SU-DHL-6 (cell line): ENCODE measurements around the gene TREX2.

Source experiments
- H2AFZ ChIP-seq: fragments of 200-600 bp; sonication (generic); 2 replicates; pipeline ENCODE4 v1.6.1; 2014; ENCODE audit warnings: low read depth, mild to moderate bottlenecking, moderate library complexity, mixed read lengths, antibody characterized with exemption, low read length; ENCODE audit not compliant: severe bottlenecking
- H3F3A ChIP-seq: fragments of 200-600 bp; shearing (Covaris generic); 2 replicates; pipeline ENCODE4 v1.6.0; 2016; ENCODE audit warnings: antibody characterized with exemption, mild to moderate bottlenecking; ENCODE audit not compliant: insufficient read depth
- H3K27ac ChIP-seq: fragments of 200-600 bp; sonication (generic); 2 replicates; pipeline ENCODE4 v1.5.1; 2016; ENCODE audit warnings: low read depth, mild to moderate bottlenecking, low read length, moderate library complexity, mixed read lengths
- H3K27me3 ChIP-seq: fragments of 200-600 bp; sonication (generic), shearing (Covaris generic); 2 replicates; pipeline ENCODE4 v1.6.0; 2014; ENCODE audit warnings: mild to moderate bottlenecking, low read length
- H3K36me3 ChIP-seq: fragments of 200-600 bp; sonication (generic); 2 replicates; pipeline ENCODE4 v1.6.1; 2014; ENCODE audit warnings: mild to moderate bottlenecking, low read length, mixed read lengths
- H3K4me2 ChIP-seq: fragments of 300-600, 200-600 bp; shearing (Covaris generic), sonication (generic); 2 replicates; pipeline ENCODE4 v1.6.0; 2014; ENCODE audit warnings: low read length, low read depth, mild to moderate bottlenecking; ENCODE audit not compliant: poor library complexity, severe bottlenecking
- H3K4me3 ChIP-seq: fragments of 200-600 bp; sonication (generic); 2 replicates; pipeline ENCODE4 v1.5.1; 2014; ENCODE audit warnings: antibody characterized with exemption, low read length, mild to moderate bottlenecking, mixed read lengths; ENCODE audit not compliant: insufficient read depth, poor library complexity, severe bottlenecking
- H3K79me2 ChIP-seq: fragments of 200-600 bp; sonication (generic); 2 replicates; pipeline ENCODE4 v1.6.1; 2014; ENCODE audit warnings: mild to moderate bottlenecking, low read length, moderate library complexity; ENCODE audit not compliant: insufficient read depth
- H3K9ac ChIP-seq: fragments of 200-600 bp; sonication (generic); 2 replicates; pipeline ENCODE4 v1.7.0; 2014; ENCODE audit warnings: mild to moderate bottlenecking, low read length
- H3K9me2 ChIP-seq: fragments of 200-600 bp; sonication (generic); replicated peaks from 2 replicates; pipeline ENCODE4 v1.6.1; 2014; ENCODE audit warnings: low read length; ENCODE audit not compliant: insufficient read depth
- H3K9me3 ChIP-seq: fragments of 200-600 bp; sonication (generic); 2 replicates; pipeline ENCODE4 v1.6.1; 2014; ENCODE audit warnings: low read length, mixed read lengths; ENCODE audit not compliant: insufficient read depth
- H4K20me1 ChIP-seq: fragments of 200-600 bp; sonication (generic); 2 replicates; pipeline ENCODE4 v1.6.1; 2014; ENCODE audit warnings: low read depth, mild to moderate bottlenecking, antibody characterized with exemption, low read length, moderate library complexity, mixed read lengths
- CTCF ChIP-seq: fragments of 200-600 bp; sonication (generic); IDR thresholded peaks from one replicate; pipeline ENCODE4 v1.5.1; 2017; ENCODE audit warnings: antibody characterized with exemption, mild to moderate bottlenecking, low read length, moderate library complexity; ENCODE audit not compliant: insufficient read depth, poor library complexity, severe bottlenecking
- EZH2phosphoT487 ChIP-seq: fragments of 200-600 bp; sonication (generic), shearing (Covaris generic); conservative IDR thresholded peaks from 2 replicates; pipeline ENCODE4 v1.6.1; 2018; ENCODE audit warnings: mild to moderate bottlenecking, antibody characterized with exemption, low read length, moderate library complexity, mixed read lengths

Gene TREX2

GRCh38 chrX:153460826-153461225 lies 15.0 kb upstream of the TREX2 start:
- H3K36me3 ChIP-seq = no peaks in the 10 kb centered on the region
- H3K4me2 ChIP-seq = no peak overlapping the region
- H3K79me2 ChIP-seq = no peaks in the 10 kb centered on the region
- no peaks in the 10 kb centered on the region for H3F3A ChIP-seq
- no peak overlapping the region for H3K9ac ChIP-seq
- TF ChIP-seq EZH2phosphoT487 = no peak
- peak; percentile 81 for TF ChIP-seq CTCF
- H3K27ac ChIP-seq = no peak overlapping the region
- no peaks in the 10 kb centered on the region for H3K9me2 ChIP-seq
- no peak overlapping the region for H3K4me3 ChIP-seq
- H3K27me3 ChIP-seq = no peaks in the 10 kb centered on the region
- no peak overlapping the region for H2AFZ ChIP-seq
- no peaks in the 10 kb centered on the region for H3K9me3 ChIP-seq
- H4K20me1 ChIP-seq = no peaks in the 10 kb centered on the region

GRCh38 chrX:153459986-153460385 lies 14.1 kb upstream of the TREX2 start:
- Histone ChIP-seq H4K20me1 (no peaks in the 10 kb centered on the region), H3K27ac (no peak overlapping the region), H3K27me3 (no peaks in the 10 kb centered on the region), H3K9ac (no peak overlapping the region), H3K9me3 (no peaks in the 10 kb centered on the region), H3K79me2 (no peaks in the 10 kb centered on the region), H3K36me3 (no peaks in the 10 kb centered on the region), H3F3A (no peaks in the 10 kb centered on the region), H3K9me2 (no peaks in the 10 kb centered on the region), H2AFZ (no peak overlapping the region), H3K4me3 (no peak overlapping the region), H3K4me2 (no peak overlapping the region)
- no peak for TF ChIP-seq EZH2phosphoT487
- TF ChIP-seq CTCF = no peak

GRCh38 chrX:153458476-153458875 lies 12.6 kb upstream of the TREX2 start:
- Histone ChIP-seq H3K27ac (no peak overlapping the region), H4K20me1 (no peaks in the 10 kb centered on the region), H3K9ac (no peak overlapping the region), H3K27me3 (no peaks in the 10 kb centered on the region), H3K9me2 (no peaks in the 10 kb centered on the region), H3K9me3 (no peaks in the 10 kb centered on the region), H2AFZ (no peak overlapping the region), H3K36me3 (no peaks in the 10 kb centered on the region), H3F3A (no peaks in the 10 kb centered on the region), H3K79me2 (no peaks in the 10 kb centered on the region), H3K4me2 (no peak overlapping the region), H3K4me3 (no peak overlapping the region)
- TF ChIP-seq EZH2phosphoT487 = no peak
- TF ChIP-seq CTCF = no peak
